Mesothelial cell of epicardium (in vitro differentiated cells): ENCODE measurements around the gene ILF3. TPM values are rescaled to one million over a fixed set of nuclear protein-coding genes. Genes with fewer than 3 reads are reported as not detected.
"Not testable (repeated sequence)": the region's sequence is repeated elsewhere in the genome, so short reads cannot be mapped to it uniquely, and the experiment has no call there.

Source experiments
- DNase-seq, 2 experiments: peaks; one replicate each; pipeline ENCODE4 v3.0.0; 2021; ENCODE audit warnings: low spot score in 2 of 2; ENCODE audit not compliant: unreplicated experiment in 2 of 2
- H3K27ac Mint-ChIP-seq: 2 replicates; pipeline ENCODE4 v1.8.0; 2021; ENCODE audit warnings: mixed read lengths
- H3K27me3 Mint-ChIP-seq: 2 replicates; pipeline ENCODE4 v1.8.0; 2021; ENCODE audit warnings: low read depth, mixed read lengths
- H3K36me3 Mint-ChIP-seq: 2 replicates; pipeline ENCODE4 v1.8.0; 2021; ENCODE audit warnings: mixed read lengths
- H3K4me1 Mint-ChIP-seq: 2 replicates; pipeline ENCODE4 v1.8.0; 2021; ENCODE audit warnings: mixed read lengths
- H3K4me3 Mint-ChIP-seq: 2 replicates; pipeline ENCODE4 v1.8.0; 2021; ENCODE audit warnings: mild to moderate bottlenecking, moderate library complexity, mixed read lengths
- H3K9me3 Mint-ChIP-seq: 2 replicates; pipeline ENCODE4 v1.8.0; 2021; ENCODE audit warnings: mixed read lengths
- total RNA-seq: library from RNA; stranded (reverse); gene quantifications from 3 replicates; pipeline ENCODE4 v1.2.1, GENCODE V29; 2021
- TF ChIP-seq, protein P1 (sequence below): fragments of 200-600 bp; sonication (generic); IDR thresholded peaks from one replicate; pipeline ENCODE4 v1.5.0; 2021; ENCODE audit warnings: antibody characterized with exemption; ENCODE audit not compliant: unreplicated experiment

Gene ILF3
- total RNA-seq, 1 donor from 2014 or later = 617 TPM

DNA sequence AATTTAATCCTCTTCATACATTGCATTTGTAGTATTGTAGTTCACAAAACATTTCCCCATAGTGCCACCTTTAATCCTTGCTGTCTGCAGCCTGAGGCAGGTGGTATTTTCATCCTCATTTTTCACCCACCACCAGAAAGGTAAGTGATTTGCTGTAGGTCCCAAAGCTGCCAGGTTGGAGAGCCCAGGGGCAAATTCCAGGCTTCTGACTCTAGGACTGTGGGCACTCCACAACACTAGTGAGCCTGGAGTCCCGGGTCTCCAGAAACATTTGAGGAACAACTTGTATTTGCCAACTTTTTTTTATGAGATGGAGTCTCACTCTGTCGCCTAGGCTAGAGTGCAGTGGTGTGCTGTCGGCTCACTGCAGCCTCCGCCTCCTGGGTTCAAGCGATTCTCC, 6.2 kb downstream of the ILF3 start:
- TF ChIP-seq, protein P1, sequence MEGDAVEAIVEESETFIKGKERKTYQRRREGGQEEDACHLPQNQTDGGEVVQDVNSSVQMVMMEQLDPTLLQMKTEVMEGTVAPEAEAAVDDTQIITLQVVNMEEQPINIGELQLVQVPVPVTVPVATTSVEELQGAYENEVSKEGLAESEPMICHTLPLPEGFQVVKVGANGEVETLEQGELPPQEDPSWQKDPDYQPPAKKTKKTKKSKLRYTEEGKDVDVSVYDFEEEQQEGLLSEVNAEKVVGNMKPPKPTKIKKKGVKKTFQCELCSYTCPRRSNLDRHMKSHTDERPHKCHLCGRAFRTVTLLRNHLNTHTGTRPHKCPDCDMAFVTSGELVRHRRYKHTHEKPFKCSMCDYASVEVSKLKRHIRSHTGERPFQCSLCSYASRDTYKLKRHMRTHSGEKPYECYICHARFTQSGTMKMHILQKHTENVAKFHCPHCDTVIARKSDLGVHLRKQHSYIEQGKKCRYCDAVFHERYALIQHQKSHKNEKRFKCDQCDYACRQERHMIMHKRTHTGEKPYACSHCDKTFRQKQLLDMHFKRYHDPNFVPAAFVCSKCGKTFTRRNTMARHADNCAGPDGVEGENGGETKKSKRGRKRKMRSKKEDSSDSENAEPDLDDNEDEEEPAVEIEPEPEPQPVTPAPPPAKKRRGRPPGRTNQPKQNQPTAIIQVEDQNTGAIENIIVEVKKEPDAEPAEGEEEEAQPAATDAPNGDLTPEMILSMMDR = no peak
- Mint-ChIP-seq H3K27me3 (no peaks in the 10 kb centered on the region), H3K4me3 (no peak overlapping the region), H3K27ac (peak overlapping the region; percentile 35), H3K36me3 (peaks cover 13% of the 10 kb centered on the region), H3K4me1 (peaks cover 45% of the 10 kb centered on the region), H3K9me3 (no peaks in the 10 kb centered on the region)
- DNase-seq = no peak

DNA sequence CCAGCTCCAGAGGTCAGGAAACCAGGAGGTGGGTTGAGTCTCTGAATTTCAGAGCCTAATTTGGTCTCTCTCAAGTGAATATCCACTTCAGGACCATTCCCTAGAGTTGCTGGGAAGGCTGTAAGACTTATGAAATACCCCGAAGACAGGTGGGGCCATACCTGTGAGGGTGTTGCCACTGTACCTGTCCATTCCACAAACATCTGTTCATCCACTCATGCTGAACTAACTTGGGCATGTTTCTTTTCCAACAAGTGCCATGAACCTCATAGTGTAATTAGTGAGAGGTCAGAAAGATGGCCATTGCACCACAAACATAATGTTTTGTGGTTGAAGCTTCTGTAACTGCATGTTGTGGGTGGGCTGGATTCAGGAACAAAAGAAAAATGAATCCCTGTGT, 7.8 kb downstream of the ILF3 start:
- TF ChIP-seq, protein P1 = no peak
- peaks cover 31% of the 10 kb centered on the region for H3K4me1 Mint-ChIP-seq
- no peak overlapping the region for H3K4me3 Mint-ChIP-seq
- H3K9me3 Mint-ChIP-seq = no peaks in the 10 kb centered on the region
- H3K36me3 Mint-ChIP-seq = peaks cover 10% of the 10 kb centered on the region
- no peaks in the 10 kb centered on the region for H3K27me3 Mint-ChIP-seq
- DNase-seq = no peak
- no peak overlapping the region for H3K27ac Mint-ChIP-seq

DNA sequence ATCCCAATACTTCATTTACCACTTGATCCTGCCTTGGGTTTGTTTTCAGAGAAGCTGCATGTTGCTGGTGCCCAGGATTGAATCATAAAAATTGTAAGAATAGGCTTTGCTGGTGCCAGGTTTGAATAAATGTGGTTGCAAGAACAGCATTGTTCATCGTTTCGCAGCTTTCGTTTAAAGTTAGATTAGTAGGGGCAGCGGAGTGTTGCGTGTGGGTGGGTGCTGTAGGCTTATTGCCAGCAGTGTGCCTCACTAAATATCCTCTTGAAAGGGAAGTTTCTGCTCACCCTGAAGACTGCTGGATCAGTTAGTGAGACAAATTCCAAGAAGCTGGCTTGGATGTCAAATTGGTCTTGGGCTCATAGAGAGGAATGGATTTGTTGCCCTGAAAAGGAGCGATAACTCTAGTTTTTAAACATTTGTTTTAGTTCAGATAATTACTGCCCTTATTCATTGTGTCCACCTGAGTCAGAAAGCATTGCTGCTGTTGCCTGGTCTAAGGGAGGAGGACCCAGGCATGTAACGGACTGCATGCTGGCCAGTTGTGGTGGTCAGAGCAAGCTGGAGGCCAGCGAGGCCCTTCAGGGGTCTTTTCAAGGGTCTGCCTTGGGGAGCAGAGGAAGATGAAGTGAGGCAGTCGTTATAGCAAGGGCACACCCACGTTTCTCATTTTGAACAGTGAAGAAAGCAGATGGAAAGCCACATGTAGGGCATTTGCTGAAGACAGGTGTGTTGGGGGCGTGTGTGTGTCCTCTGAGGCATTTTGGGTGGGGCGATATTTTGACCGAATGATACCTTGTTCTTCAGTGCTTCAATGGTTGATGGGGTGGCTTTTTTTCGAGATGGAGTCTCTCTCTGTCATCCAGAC, 8.5 kb downstream of the ILF3 start:
- H3K4me3 Mint-ChIP-seq = no peak overlapping the region
- no peaks in the 10 kb centered on the region for H3K27me3 Mint-ChIP-seq
- no peaks in the 10 kb centered on the region for H3K9me3 Mint-ChIP-seq
- H3K36me3 Mint-ChIP-seq = peaks cover 9% of the 10 kb centered on the region
- TF ChIP-seq, protein P1 = no peak
- H3K4me1 Mint-ChIP-seq = peaks cover 27% of the 10 kb centered on the region
- DNase-seq = no peak
- peak overlapping the region; percentile 3 for H3K27ac Mint-ChIP-seq

DNA sequence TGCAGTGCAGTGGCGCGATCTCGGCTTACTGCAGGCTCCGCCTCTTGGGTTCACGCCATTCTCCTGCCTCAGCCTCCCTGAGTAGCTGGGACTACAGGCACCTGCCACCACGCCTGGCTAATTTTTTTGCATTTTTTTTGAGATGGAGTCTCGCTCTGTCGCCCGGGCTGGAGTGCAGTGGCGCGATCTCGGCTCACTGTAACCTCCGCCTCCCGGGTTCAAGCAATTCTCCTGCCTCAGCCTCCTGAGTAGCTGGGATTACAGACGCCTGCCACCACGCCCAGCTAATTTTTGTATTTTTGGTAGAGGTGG, 9.1 kb downstream of the ILF3 start:
- not testable (repeated sequence) for H3K27ac Mint-ChIP-seq, DNase-seq, H3K4me3 Mint-ChIP-seq, H3K27me3 Mint-ChIP-seq, H3K9me3 Mint-ChIP-seq
- Mint-ChIP-seq H3K4me1 (peaks cover 27% of the 10 kb centered on the region), H3K36me3 (peaks cover 11% of the 10 kb centered on the region)

DNA sequence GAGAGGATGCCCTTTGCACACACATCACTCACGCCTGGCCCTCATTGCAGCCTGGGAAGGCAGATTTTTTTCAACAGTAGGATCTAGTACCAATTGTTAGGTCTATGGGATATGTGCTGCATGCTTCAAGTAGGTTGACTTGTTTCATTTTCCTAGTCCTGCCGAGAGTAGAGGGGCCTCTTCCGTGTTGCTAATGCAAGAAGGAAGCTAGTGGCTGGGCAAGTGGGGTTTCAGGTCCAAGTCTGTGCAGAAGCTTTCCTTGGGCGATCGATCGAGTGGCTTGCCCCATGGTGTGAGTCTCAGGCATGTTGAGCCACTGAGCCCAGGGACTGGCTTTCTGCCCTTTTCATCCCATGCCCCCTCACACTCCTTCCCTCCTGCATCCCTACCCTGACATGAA, 13.7 kb downstream of the ILF3 start:
- H3K36me3 Mint-ChIP-seq = peaks cover 17% of the 10 kb centered on the region
- TF ChIP-seq, protein P1 = no peak
- no peak overlapping the region for H3K4me3 Mint-ChIP-seq
- DNase-seq = no peak
- no peaks in the 10 kb centered on the region for H3K27me3 Mint-ChIP-seq
- peaks cover 4% of the 10 kb centered on the region for H3K4me1 Mint-ChIP-seq
- H3K27ac Mint-ChIP-seq = no peak overlapping the region
- H3K9me3 Mint-ChIP-seq = no peaks in the 10 kb centered on the region

DNA sequence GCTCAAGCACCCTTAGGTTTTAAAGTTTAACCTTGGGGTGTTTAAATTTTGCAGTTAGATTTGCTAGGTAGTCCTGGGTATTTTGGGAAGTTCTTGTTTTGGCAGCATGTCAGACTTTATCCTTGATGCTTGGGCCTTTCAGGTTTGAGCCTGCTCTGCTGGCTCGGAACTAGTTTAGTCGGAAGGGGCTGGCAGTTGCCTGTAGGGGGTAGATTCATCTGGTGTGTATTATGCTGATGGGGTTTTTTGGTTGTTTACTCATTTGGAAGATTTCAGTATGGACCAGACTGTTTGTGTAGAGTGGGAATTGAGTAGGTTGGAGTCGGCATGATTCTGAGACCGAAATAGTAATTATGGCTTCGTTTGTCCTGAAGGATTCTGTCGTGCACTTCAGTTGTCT, 15.1 kb downstream of the ILF3 start:
- Mint-ChIP-seq H3K27ac (peak overlapping the region; percentile 15), H3K27me3 (no peaks in the 10 kb centered on the region), H3K4me3 (no peak overlapping the region), H3K9me3 (no peaks in the 10 kb centered on the region), H3K36me3 (peaks cover 22% of the 10 kb centered on the region), H3K4me1 (peaks cover 2% of the 10 kb centered on the region)
- DNase-seq = no peak
- TF ChIP-seq, protein P1 = no peak
